SU-DHL-6 (cell line): ENCODE data around the gene INAFM2.

Source experiments
- H2AFZ ChIP-seq: fragments of 200-600 bp; sonication (generic); 2 replicates; pipeline ENCODE4 v1.6.1; 2014; ENCODE audit warnings: low read depth, mild to moderate bottlenecking, moderate library complexity, mixed read lengths, antibody characterized with exemption, low read length; ENCODE audit not compliant: severe bottlenecking
- H3F3A ChIP-seq: fragments of 200-600 bp; shearing (Covaris generic); 2 replicates; pipeline ENCODE4 v1.6.0; 2016; ENCODE audit warnings: antibody characterized with exemption, mild to moderate bottlenecking; ENCODE audit not compliant: insufficient read depth
- H3K27ac ChIP-seq: fragments of 200-600 bp; sonication (generic); 2 replicates; pipeline ENCODE4 v1.5.1; 2016; ENCODE audit warnings: low read depth, mild to moderate bottlenecking, low read length, moderate library complexity, mixed read lengths
- H3K27me3 ChIP-seq: fragments of 200-600 bp; sonication (generic), shearing (Covaris generic); 2 replicates; pipeline ENCODE4 v1.6.0; 2014; ENCODE audit warnings: mild to moderate bottlenecking, low read length
- H3K36me3 ChIP-seq: fragments of 200-600 bp; sonication (generic); 2 replicates; pipeline ENCODE4 v1.6.1; 2014; ENCODE audit warnings: mild to moderate bottlenecking, low read length, mixed read lengths
- H3K4me2 ChIP-seq: fragments of 300-600, 200-600 bp; shearing (Covaris generic), sonication (generic); 2 replicates; pipeline ENCODE4 v1.6.0; 2014; ENCODE audit warnings: low read length, low read depth, mild to moderate bottlenecking; ENCODE audit not compliant: poor library complexity, severe bottlenecking
- H3K4me3 ChIP-seq: fragments of 200-600 bp; sonication (generic); 2 replicates; pipeline ENCODE4 v1.5.1; 2014; ENCODE audit warnings: antibody characterized with exemption, low read length, mild to moderate bottlenecking, mixed read lengths; ENCODE audit not compliant: insufficient read depth, poor library complexity, severe bottlenecking
- H3K79me2 ChIP-seq: fragments of 200-600 bp; sonication (generic); 2 replicates; pipeline ENCODE4 v1.6.1; 2014; ENCODE audit warnings: mild to moderate bottlenecking, low read length, moderate library complexity; ENCODE audit not compliant: insufficient read depth
- H3K9ac ChIP-seq: fragments of 200-600 bp; sonication (generic); 2 replicates; pipeline ENCODE4 v1.7.0; 2014; ENCODE audit warnings: mild to moderate bottlenecking, low read length
- H3K9me2 ChIP-seq: fragments of 200-600 bp; sonication (generic); replicated peaks from 2 replicates; pipeline ENCODE4 v1.6.1; 2014; ENCODE audit warnings: low read length; ENCODE audit not compliant: insufficient read depth
- H3K9me3 ChIP-seq: fragments of 200-600 bp; sonication (generic); 2 replicates; pipeline ENCODE4 v1.6.1; 2014; ENCODE audit warnings: low read length, mixed read lengths; ENCODE audit not compliant: insufficient read depth
- H4K20me1 ChIP-seq: fragments of 200-600 bp; sonication (generic); 2 replicates; pipeline ENCODE4 v1.6.1; 2014; ENCODE audit warnings: low read depth, mild to moderate bottlenecking, antibody characterized with exemption, low read length, moderate library complexity, mixed read lengths
- EZH2phosphoT487 ChIP-seq: fragments of 200-600 bp; sonication (generic), shearing (Covaris generic); conservative IDR thresholded peaks from 2 replicates; pipeline ENCODE4 v1.6.1; 2018; ENCODE audit warnings: mild to moderate bottlenecking, antibody characterized with exemption, low read length, moderate library complexity, mixed read lengths
- TF ChIP-seq, protein P1 (sequence below): fragments of 200-600 bp; sonication (generic); IDR thresholded peaks from one replicate; pipeline ENCODE4 v1.5.1; 2017; ENCODE audit warnings: antibody characterized with exemption, mild to moderate bottlenecking, low read length, moderate library complexity; ENCODE audit not compliant: insufficient read depth, poor library complexity, severe bottlenecking

INAFM2 gene

DNA sequence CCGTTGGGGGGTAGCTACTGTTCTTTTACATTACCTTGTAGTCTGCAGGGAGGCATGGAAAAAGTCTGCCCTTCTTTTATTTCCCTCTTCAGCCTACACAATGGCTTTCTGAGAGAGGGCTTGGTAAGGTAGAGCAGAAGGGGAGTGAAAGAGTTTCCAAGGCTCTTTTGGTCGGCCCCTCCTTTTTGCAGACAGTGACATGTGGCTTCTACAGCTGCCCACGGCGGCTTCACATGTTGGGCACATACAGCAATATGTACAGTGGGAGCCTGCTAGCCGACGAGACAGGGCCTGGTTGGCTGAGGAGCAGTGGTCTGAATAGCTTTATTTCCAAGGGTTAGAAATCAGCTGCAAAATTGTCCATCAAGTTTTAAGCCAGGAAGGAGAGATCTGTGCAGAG, 4.0 kb downstream of the INAFM2 start:
- Histone ChIP-seq H3K9me2 (no peaks in the 10 kb centered on the region), H4K20me1 (no peaks in the 10 kb centered on the region), H2AFZ (no peak overlapping the region), H3K27me3 (no peaks in the 10 kb centered on the region), H3K9me3 (no peaks in the 10 kb centered on the region), H3K36me3 (no peaks in the 10 kb centered on the region), H3K27ac (no peak overlapping the region), H3K4me3 (no peak overlapping the region), H3F3A (no peaks in the 10 kb centered on the region), H3K9ac (no peak overlapping the region), H3K79me2 (no peaks in the 10 kb centered on the region), H3K4me2 (no peak overlapping the region)
- TF ChIP-seq, protein P1, sequence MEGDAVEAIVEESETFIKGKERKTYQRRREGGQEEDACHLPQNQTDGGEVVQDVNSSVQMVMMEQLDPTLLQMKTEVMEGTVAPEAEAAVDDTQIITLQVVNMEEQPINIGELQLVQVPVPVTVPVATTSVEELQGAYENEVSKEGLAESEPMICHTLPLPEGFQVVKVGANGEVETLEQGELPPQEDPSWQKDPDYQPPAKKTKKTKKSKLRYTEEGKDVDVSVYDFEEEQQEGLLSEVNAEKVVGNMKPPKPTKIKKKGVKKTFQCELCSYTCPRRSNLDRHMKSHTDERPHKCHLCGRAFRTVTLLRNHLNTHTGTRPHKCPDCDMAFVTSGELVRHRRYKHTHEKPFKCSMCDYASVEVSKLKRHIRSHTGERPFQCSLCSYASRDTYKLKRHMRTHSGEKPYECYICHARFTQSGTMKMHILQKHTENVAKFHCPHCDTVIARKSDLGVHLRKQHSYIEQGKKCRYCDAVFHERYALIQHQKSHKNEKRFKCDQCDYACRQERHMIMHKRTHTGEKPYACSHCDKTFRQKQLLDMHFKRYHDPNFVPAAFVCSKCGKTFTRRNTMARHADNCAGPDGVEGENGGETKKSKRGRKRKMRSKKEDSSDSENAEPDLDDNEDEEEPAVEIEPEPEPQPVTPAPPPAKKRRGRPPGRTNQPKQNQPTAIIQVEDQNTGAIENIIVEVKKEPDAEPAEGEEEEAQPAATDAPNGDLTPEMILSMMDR = no peak
- no peak for TF ChIP-seq EZH2phosphoT487

DNA sequence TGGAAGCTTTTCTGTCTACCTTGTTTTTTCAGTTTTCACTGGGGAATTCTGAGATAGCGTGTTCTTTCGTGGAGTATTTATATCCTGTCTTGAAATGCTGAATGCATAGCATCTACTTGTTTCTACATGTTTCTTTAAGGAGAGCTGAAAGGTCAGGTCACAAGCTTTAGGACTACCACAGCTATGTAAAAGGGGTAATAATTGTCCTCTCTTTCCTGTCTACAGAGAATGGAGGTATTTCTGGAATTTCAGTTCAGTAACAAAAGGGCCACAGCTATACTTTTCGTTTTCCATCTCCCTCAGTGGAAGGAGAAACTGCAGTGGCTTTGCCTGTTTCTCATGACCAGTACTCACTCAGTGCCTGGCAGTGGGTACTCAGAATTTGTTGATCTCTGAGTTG, 4.7 kb downstream of the INAFM2 start:
- H3K79me2 ChIP-seq = no peaks in the 10 kb centered on the region

DNA sequence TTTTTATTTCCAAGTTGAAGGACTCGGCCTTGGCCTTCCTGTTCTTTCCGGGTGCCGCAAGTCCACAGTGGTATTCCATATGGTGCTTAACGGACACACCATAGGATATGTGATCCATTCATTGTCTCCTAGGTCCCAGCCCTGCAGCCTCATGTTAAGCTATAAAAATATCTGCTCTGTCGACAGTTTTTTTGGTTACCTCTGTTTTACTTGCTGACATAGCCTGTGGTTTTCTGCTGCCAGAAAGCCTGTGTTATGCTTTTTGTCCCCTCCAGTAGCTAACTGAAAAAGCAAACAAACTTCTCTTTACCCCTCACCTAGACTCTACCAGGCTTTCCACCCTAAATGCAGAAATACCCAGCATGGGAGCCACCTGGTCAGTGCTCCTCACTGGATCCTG, 5.3 kb downstream of the INAFM2 start:
- TF ChIP-seq, protein P1 = no peak
- Histone ChIP-seq H3K27me3 (no peaks in the 10 kb centered on the region), H3K36me3 (no peaks in the 10 kb centered on the region), H3K4me2 (no peak overlapping the region), H3K4me3 (no peak overlapping the region), H3K9me3 (no peaks in the 10 kb centered on the region), H2AFZ (no peak overlapping the region), H3K79me2 (no peaks in the 10 kb centered on the region), H3F3A (no peaks in the 10 kb centered on the region), H3K9ac (no peak overlapping the region), H3K9me2 (no peaks in the 10 kb centered on the region), H3K27ac (no peak overlapping the region), H4K20me1 (no peaks in the 10 kb centered on the region)

More for the DNA sequence above, 4.7 kb downstream of the INAFM2 start:
- no peaks in the 10 kb centered on the region for H3K9me2 ChIP-seq
- no peaks in the 10 kb centered on the region for H3F3A ChIP-seq
- H3K36me3 ChIP-seq = no peaks in the 10 kb centered on the region
- H3K27ac ChIP-seq = no peak overlapping the region
- no peaks in the 10 kb centered on the region for H4K20me1 ChIP-seq
- H3K4me2 ChIP-seq = no peak overlapping the region
- H3K27me3 ChIP-seq = no peaks in the 10 kb centered on the region
- H2AFZ ChIP-seq = no peak overlapping the region
- no peaks in the 10 kb centered on the region for H3K9me3 ChIP-seq
- H3K4me3 ChIP-seq = no peak overlapping the region
- H3K9ac ChIP-seq = no peak overlapping the region
- TF ChIP-seq, protein P1 = no peak
- no peak for TF ChIP-seq EZH2phosphoT487

GRCh38 chr15:40329804-40330203, 6.3 kb downstream of the INAFM2 start:
- Histone ChIP-seq H3K4me3 (no peak overlapping the region), H3K36me3 (no peaks in the 10 kb centered on the region), H2AFZ (no peak overlapping the region), H4K20me1 (no peaks in the 10 kb centered on the region), H3K27me3 (no peaks in the 10 kb centered on the region), H3K9me2 (no peaks in the 10 kb centered on the region), H3K9ac (no peak overlapping the region), H3K79me2 (no peaks in the 10 kb centered on the region), H3F3A (no peaks in the 10 kb centered on the region), H3K9me3 (no peaks in the 10 kb centered on the region), H3K4me2 (no peak overlapping the region), H3K27ac (no peak overlapping the region)
- TF ChIP-seq, protein P1 = no peak
- no peak for TF ChIP-seq EZH2phosphoT487
